ENCODE measurements around the gene CHCHD2.
"Not testable (repeated sequence)": the region's sequence is repeated elsewhere in the genome, so short reads cannot be mapped to it uniquely, and the experiment has no call there.

Gene CHCHD2

DNA sequence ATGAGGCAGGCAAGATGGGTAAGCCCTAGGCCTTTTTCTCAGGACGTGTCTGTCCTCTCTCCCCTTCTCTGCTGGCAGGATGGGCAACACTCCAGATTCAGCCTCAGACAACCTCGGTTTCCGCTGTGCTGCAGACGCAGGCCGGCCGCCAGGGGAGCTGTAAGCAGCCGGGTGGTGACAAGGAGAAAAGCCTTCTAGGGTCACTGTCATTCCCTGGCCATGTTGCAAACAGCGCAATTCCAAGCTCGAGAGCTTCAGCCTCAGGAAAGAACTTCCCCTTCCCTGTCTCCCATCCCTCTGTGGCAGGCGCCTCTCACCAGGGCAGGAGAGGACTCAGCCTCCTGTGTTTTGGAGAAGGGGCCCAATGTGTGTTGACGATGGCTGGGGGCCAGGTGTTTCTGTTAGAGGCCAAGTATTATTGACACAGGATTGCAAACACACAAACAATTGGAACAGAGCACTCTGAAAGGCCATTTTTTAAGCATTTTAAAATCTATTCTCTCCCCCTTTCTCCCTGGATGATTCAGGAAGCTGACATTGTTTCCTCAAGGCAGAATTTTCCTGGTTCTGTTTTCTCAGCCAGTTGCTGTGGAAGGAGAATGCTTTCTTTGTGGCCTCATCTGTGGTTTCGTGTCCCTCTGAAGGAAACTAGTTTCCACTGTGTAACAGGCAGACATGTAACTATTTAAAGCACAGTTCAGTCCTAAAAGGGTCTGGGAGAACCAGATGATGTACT, 26.7 kb downstream of the CHCHD2 start:
- H3F3A ChIP-seq (ENCODE audit: control insufficient read depth, insufficient read depth), result no peaks in the 10 kb centered on the region
- peaks cover 43% of the 10 kb centered on the region for H3K36me3 ChIP-seq (ENCODE audit: control insufficient read depth, low read length)
- no peaks in the 10 kb centered on the region for H3K9me3 ChIP-seq (ENCODE audit: control insufficient read depth, insufficient read depth, low read length)
- no peaks in the 10 kb centered on the region for H3K4me1 ChIP-seq (ENCODE audit: control insufficient read depth, low read length)
- H3K4me3 ChIP-seq (ENCODE audit: low read length), result no peak overlapping the region
- no peaks in the 10 kb centered on the region for H3K9me2 ChIP-seq (replicated peaks; ENCODE audit: control insufficient read depth, low read length)
- H3K27ac ChIP-seq (ENCODE audit: low read depth, low read length), result no peak overlapping the region
- H3K27me3 ChIP-seq (ENCODE audit: control insufficient read depth, low read length), result no peaks in the 10 kb centered on the region
- no peaks in the 10 kb centered on the region for H3K79me2 ChIP-seq (ENCODE audit: control insufficient read depth, low read length)
- no peak for TF ChIP-seq EZH2phosphoT487 (IDR thresholded peaks at IDR 0.05; ENCODE audit: borderline replicate concordance, low read length)
- H3K4me2 ChIP-seq (ENCODE audit: low read length), result no peak overlapping the region
- H4K20me1 ChIP-seq (ENCODE audit: control insufficient read depth, insufficient read depth, low read depth, low read length), result peaks cover 6% of the 10 kb centered on the region; the same call in 1 of the 2 replicates

DNA sequence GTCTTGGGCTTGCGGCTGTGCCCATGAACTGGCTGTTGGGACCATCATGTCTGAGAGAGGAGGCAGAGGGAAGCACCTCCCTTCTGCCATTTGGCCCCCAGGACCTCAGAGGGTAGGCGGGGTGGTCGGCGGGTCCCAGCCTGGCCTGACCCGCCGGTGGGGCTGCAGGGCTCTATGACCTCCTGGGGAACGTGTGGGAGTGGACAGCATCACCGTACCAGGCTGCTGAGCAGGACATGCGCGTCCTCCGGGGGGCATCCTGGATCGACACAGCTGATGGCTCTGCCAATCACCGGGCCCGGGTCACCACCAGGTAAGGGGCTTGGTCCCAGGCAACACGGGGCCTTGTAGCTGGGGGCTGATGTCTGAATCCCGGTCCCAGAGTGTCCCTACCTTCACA, 28.1 kb downstream of the CHCHD2 start:
- Histone ChIP-seq H3K9me3 (ENCODE audit: control insufficient read depth, insufficient read depth, low read length) (no peaks in the 10 kb centered on the region), H3K4me2 (ENCODE audit: low read length) (no peak overlapping the region), H3K36me3 (ENCODE audit: control insufficient read depth, low read length) (peaks cover 49% of the 10 kb centered on the region), H3K27me3 (ENCODE audit: control insufficient read depth, low read length) (no peaks in the 10 kb centered on the region), H3K27ac (ENCODE audit: low read depth, low read length) (no peak overlapping the region), H3K4me3 (ENCODE audit: low read length) (no peak overlapping the region), H3F3A (ENCODE audit: control insufficient read depth, insufficient read depth) (peaks cover 4% of the 10 kb centered on the region; the same call in 1 of the 2 replicates), H3K79me2 (ENCODE audit: control insufficient read depth, low read length) (no peaks in the 10 kb centered on the region), H3K4me1 (ENCODE audit: control insufficient read depth, low read length) (peaks cover 4% of the 10 kb centered on the region), H3K9me2 (replicated peaks; ENCODE audit: control insufficient read depth, low read length) (no peaks in the 10 kb centered on the region), H4K20me1 (ENCODE audit: control insufficient read depth, insufficient read depth, low read depth, low read length) (peaks cover under 1% of the 10 kb centered on the region; the same call in 1 of the 2 replicates)
- TF ChIP-seq, protein P1, sequence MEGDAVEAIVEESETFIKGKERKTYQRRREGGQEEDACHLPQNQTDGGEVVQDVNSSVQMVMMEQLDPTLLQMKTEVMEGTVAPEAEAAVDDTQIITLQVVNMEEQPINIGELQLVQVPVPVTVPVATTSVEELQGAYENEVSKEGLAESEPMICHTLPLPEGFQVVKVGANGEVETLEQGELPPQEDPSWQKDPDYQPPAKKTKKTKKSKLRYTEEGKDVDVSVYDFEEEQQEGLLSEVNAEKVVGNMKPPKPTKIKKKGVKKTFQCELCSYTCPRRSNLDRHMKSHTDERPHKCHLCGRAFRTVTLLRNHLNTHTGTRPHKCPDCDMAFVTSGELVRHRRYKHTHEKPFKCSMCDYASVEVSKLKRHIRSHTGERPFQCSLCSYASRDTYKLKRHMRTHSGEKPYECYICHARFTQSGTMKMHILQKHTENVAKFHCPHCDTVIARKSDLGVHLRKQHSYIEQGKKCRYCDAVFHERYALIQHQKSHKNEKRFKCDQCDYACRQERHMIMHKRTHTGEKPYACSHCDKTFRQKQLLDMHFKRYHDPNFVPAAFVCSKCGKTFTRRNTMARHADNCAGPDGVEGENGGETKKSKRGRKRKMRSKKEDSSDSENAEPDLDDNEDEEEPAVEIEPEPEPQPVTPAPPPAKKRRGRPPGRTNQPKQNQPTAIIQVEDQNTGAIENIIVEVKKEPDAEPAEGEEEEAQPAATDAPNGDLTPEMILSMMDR (IDR thresholded peaks at IDR 0.05; ENCODE audit: low read depth, low read length, poor library complexity, severe bottlenecking), result no peak
- TF ChIP-seq EZH2phosphoT487 (IDR thresholded peaks at IDR 0.05; ENCODE audit: borderline replicate concordance, low read length), result no peak

DNA sequence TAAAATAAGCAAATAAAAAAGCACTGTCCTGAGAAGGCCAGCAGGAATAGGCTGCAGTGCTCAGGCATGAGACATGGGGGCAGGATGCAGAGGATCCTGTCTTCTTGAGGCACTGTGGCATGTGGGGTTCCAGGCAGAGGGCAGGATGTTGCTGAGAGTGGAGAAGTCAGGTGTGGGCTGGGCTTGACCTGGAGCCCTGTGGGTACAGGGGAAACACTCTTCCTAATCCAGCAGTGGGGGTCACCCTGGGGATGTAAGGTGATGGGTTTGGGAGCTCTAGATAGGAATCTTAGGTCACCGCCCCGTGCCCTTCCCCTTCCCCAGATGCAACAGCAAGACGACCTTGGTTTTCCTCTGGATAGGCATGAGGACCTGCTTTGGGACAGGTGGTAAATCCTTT, 28.6 kb downstream of the CHCHD2 start:
- Histone ChIP-seq H3K27ac (ENCODE audit: low read depth, low read length) (no peak overlapping the region), H3K9me3 (ENCODE audit: control insufficient read depth, insufficient read depth, low read length) (no peaks in the 10 kb centered on the region), H4K20me1 (ENCODE audit: control insufficient read depth, insufficient read depth, low read depth, low read length) (no peaks in the 10 kb centered on the region), H3K4me3 (ENCODE audit: low read length) (no peak overlapping the region), H3K4me1 (ENCODE audit: control insufficient read depth, low read length) (peaks cover 4% of the 10 kb centered on the region), H3K36me3 (ENCODE audit: control insufficient read depth, low read length) (peaks cover 54% of the 10 kb centered on the region), H3K9me2 (replicated peaks; ENCODE audit: control insufficient read depth, low read length) (no peaks in the 10 kb centered on the region), H3F3A (ENCODE audit: control insufficient read depth, insufficient read depth) (peaks cover 9% of the 10 kb centered on the region), H3K4me2 (ENCODE audit: low read length) (no peak overlapping the region), H3K79me2 (ENCODE audit: control insufficient read depth, low read length) (no peaks in the 10 kb centered on the region), H3K27me3 (ENCODE audit: control insufficient read depth, low read length) (no peaks in the 10 kb centered on the region)
- TF ChIP-seq, protein P1 (IDR thresholded peaks at IDR 0.05; ENCODE audit: low read depth, low read length, poor library complexity, severe bottlenecking), result no peak
- TF ChIP-seq EZH2phosphoT487 (IDR thresholded peaks at IDR 0.05; ENCODE audit: borderline replicate concordance, low read length), result no peak

DNA sequence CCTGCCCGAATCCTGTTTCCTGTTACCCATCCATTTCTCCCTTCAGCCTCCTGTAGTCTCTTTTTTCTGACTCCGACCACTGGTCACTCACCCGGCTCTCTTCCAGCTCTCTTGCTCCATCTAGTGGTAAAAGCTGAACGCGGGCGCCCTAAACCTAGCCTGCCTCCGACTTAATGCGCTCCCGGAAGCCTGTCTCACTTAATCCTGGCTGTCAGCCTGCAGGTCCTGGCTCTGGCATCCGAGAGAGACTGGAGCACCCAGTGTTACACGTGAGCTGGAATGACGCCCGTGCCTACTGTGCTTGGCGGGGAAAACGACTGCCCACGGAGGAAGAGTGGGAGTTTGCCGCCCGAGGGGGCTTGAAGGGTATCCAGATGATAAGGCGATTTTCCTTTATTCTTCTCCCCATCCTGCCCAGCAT, 31.9 kb downstream of the CHCHD2 start:
- peaks cover 9% of the 10 kb centered on the region for H3F3A ChIP-seq (ENCODE audit: control insufficient read depth, insufficient read depth)
- no peaks in the 10 kb centered on the region for H3K79me2 ChIP-seq (ENCODE audit: control insufficient read depth, low read length)
- no peak for TF ChIP-seq EZH2phosphoT487 (IDR thresholded peaks at IDR 0.05; ENCODE audit: borderline replicate concordance, low read length)
- TF ChIP-seq, protein P1 (IDR thresholded peaks at IDR 0.05; ENCODE audit: low read depth, low read length, poor library complexity, severe bottlenecking), result peak; percentile 98
- peaks cover 4% of the 10 kb centered on the region for H3K4me1 ChIP-seq (ENCODE audit: control insufficient read depth, low read length)
- H3K9me3 ChIP-seq (ENCODE audit: control insufficient read depth, insufficient read depth, low read length), result no peaks in the 10 kb centered on the region
- H4K20me1 ChIP-seq (ENCODE audit: control insufficient read depth, insufficient read depth, low read depth, low read length), result no peaks in the 10 kb centered on the region
- H3K4me3 ChIP-seq (ENCODE audit: low read length), result no peak overlapping the region
- H3K27me3 ChIP-seq (ENCODE audit: control insufficient read depth, low read length), result no peaks in the 10 kb centered on the region
- no peaks in the 10 kb centered on the region for H3K9me2 ChIP-seq (replicated peaks; ENCODE audit: control insufficient read depth, low read length)
- H3K4me2 ChIP-seq (ENCODE audit: low read length), result peak overlapping the region; percentile 3; the same call in 1 of the 2 replicates
- H3K27ac ChIP-seq (ENCODE audit: low read depth, low read length), result no peak overlapping the region
- peaks cover 57% of the 10 kb centered on the region for H3K36me3 ChIP-seq (ENCODE audit: control insufficient read depth, low read length)

DNA sequence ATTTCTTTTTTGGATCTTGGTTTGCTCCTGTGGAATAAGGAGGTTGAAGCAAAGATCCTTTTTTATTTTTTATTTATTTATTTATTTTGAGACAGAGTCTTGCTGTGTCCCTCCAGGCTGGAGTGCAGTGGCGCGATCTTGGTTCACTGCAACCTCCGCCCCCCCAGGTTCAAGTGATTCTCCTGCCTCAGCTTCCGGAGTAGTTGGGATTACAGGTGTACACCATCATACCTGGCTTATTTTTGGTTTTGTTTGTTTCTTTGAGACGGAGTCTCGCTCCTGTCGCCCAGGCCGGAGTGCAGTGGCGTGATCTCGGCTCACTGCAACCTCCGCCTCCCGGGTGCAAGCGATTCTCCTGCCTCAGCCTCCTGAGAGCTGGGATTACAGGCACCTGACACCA, 39.9 kb downstream of the CHCHD2 start:
- Histone ChIP-seq H3F3A (ENCODE audit: control insufficient read depth, insufficient read depth) (peaks cover 29% of the 10 kb centered on the region), H3K4me1 (ENCODE audit: control insufficient read depth, low read length) (peaks cover 27% of the 10 kb centered on the region), H3K36me3 (ENCODE audit: control insufficient read depth, low read length) (peaks cover 64% of the 10 kb centered on the region), H3K79me2 (ENCODE audit: control insufficient read depth, low read length) (peaks cover 33% of the 10 kb centered on the region)
- not testable (repeated sequence) for H3K27me3 ChIP-seq (ENCODE audit: control insufficient read depth, low read length); H3K9me3 ChIP-seq (ENCODE audit: control insufficient read depth, insufficient read depth, low read length); H3K4me3 ChIP-seq (ENCODE audit: low read length); H3K9me2 ChIP-seq (replicated peaks; ENCODE audit: control insufficient read depth, low read length); H3K4me2 ChIP-seq (ENCODE audit: low read length); H3K27ac ChIP-seq (ENCODE audit: low read depth, low read length); H4K20me1 ChIP-seq (ENCODE audit: control insufficient read depth, insufficient read depth, low read depth, low read length)

All from DOHH2 (cell line).